DOHH2 (cell line): ENCODE results near the gene S100A11.

ENCODE experiments used
- EZH2phosphoT487 ChIP-seq: fragments of 200-600 bp; sonication (generic); IDR thresholded peaks from 2 replicates; pipeline ENCODE4 v1.6.1; 2017; ENCODE audit warnings: borderline replicate concordance, mild to moderate bottlenecking, antibody characterized with exemption, low read length, moderate library complexity, mixed read lengths
- TF ChIP-seq, protein P1 (sequence below): fragments of 200-600 bp; sonication (generic); IDR thresholded peaks from one replicate; pipeline ENCODE4 v1.5.1; 2014; ENCODE audit warnings: antibody characterized with exemption, mild to moderate bottlenecking, low read depth, low read length; ENCODE audit not compliant: poor library complexity, severe bottlenecking

GRCh38 chr1:152043870-152044269 lies 7.1 kb upstream of the S100A11 start:
- TF ChIP-seq, protein P1, sequence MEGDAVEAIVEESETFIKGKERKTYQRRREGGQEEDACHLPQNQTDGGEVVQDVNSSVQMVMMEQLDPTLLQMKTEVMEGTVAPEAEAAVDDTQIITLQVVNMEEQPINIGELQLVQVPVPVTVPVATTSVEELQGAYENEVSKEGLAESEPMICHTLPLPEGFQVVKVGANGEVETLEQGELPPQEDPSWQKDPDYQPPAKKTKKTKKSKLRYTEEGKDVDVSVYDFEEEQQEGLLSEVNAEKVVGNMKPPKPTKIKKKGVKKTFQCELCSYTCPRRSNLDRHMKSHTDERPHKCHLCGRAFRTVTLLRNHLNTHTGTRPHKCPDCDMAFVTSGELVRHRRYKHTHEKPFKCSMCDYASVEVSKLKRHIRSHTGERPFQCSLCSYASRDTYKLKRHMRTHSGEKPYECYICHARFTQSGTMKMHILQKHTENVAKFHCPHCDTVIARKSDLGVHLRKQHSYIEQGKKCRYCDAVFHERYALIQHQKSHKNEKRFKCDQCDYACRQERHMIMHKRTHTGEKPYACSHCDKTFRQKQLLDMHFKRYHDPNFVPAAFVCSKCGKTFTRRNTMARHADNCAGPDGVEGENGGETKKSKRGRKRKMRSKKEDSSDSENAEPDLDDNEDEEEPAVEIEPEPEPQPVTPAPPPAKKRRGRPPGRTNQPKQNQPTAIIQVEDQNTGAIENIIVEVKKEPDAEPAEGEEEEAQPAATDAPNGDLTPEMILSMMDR: no peak
- TF ChIP-seq EZH2phosphoT487: no peak
